Neuronal stem cell (in vitro differentiated cells): ENCODE data around the gene ZNF470. TPM values are rescaled to one million over a fixed set of nuclear protein-coding genes. Genes with fewer than 3 reads are reported as not detected.

Experiments
- DNase-seq: peaks from one replicate; pipeline ENCODE4 v3.0.0-alpha.2; 2013; ENCODE audit warnings: low spot score
- H2AFZ ChIP-seq: one replicate; pipeline ENCODE4 v1.6.1; 2013; ENCODE audit warnings: mild to moderate bottlenecking, low read length, inconsistent platforms
- H2AK5ac ChIP-seq: 2 replicates; pipeline ENCODE4 v1.6.1; 2013; ENCODE audit warnings: low read depth, mild to moderate bottlenecking, inconsistent platforms, low read length, moderate library complexity, mixed read lengths
- H2BK120ac ChIP-seq: 2 replicates; pipeline ENCODE4 v1.6.1; 2013; ENCODE audit warnings: low read depth, mild to moderate bottlenecking, inconsistent platforms, low read length, moderate library complexity, mixed read lengths
- H2BK12ac ChIP-seq: one replicate; pipeline ENCODE4 v1.6.1; 2013; ENCODE audit warnings: low read length, inconsistent platforms
- H2BK15ac ChIP-seq: 2 replicates; pipeline ENCODE4 v1.6.1; 2013; ENCODE audit warnings: mild to moderate bottlenecking, low read length, inconsistent platforms, mixed read lengths
- H2BK5ac ChIP-seq: one replicate; pipeline ENCODE4 v1.6.1; 2013; ENCODE audit warnings: inconsistent platforms, mild to moderate bottlenecking, low read length, moderate library complexity
- H3K14ac ChIP-seq: one replicate; pipeline ENCODE4 v1.6.1; 2013; ENCODE audit warnings: low read length, inconsistent platforms
- H3K18ac ChIP-seq: 2 replicates; pipeline ENCODE4 v1.6.1; 2013; ENCODE audit warnings: low read length, inconsistent platforms
- H3K23ac ChIP-seq: 2 replicates; pipeline ENCODE4 v1.6.1; 2013; ENCODE audit warnings: low read depth, mild to moderate bottlenecking, mixed read lengths, low read length, inconsistent platforms; ENCODE audit not compliant: poor library complexity
- H3K27ac ChIP-seq: replicated peaks from 3 replicates; pipeline ENCODE4 v1.5.1; 2013; ENCODE audit warnings: low read length, inconsistent platforms
- H3K27me3 ChIP-seq, 3 experiments: 2 replicates each; pipeline ENCODE4 v1.6.1; 2013; ENCODE audit warnings: low read length in 3 of 3, mild to moderate bottlenecking in 2 of 3, inconsistent platforms in 1 of 3, low read depth in 1 of 3, mixed read lengths in 1 of 3, moderate library complexity in 1 of 3; ENCODE audit not compliant: control insufficient read depth in 3 of 3, insufficient read depth in 3 of 3
- H3K36me3 ChIP-seq, 2 donors: replicated peaks in 1 of 2; 2 replicates each; pipeline ENCODE4 v1.6.1; 2013; ENCODE audit warnings: low read length in 2 of 2; ENCODE audit not compliant: control insufficient read depth in 2 of 2, insufficient read depth in 2 of 2
- H3K4ac ChIP-seq: 2 replicates; pipeline ENCODE4 v1.6.1; 2013; ENCODE audit warnings: inconsistent platforms, mild to moderate bottlenecking, low read length, moderate library complexity
- H3K4me1 ChIP-seq, 2 donors: 1 replicate in 1 of 2; 2 replicates in 1 of 2; pipeline ENCODE4 v1.6.1; 2013; ENCODE audit warnings: low read length in 2 of 2, low read depth in 1 of 2; ENCODE audit not compliant: control insufficient read depth in 2 of 2, insufficient read depth in 1 of 2
- H3K4me2 ChIP-seq: one replicate; pipeline ENCODE4 v1.6.1; 2013; ENCODE audit warnings: mild to moderate bottlenecking, low read length, inconsistent platforms; ENCODE audit not compliant: insufficient read depth, poor library complexity, severe bottlenecking
- H3K4me3 ChIP-seq, 2 donors: 2 replicates each; pipeline ENCODE4 v1.5.1; 2013; ENCODE audit warnings: low read length in 2 of 2, mild to moderate bottlenecking in 2 of 2, inconsistent platforms in 1 of 2, moderate library complexity in 1 of 2
- H3K79me1 ChIP-seq: one replicate; pipeline ENCODE4 v1.6.1; 2013; ENCODE audit warnings: low read depth, mild to moderate bottlenecking, inconsistent platforms, low read length, moderate library complexity
- H3K9ac ChIP-seq: one replicate; pipeline ENCODE4 v1.6.1; 2013; ENCODE audit warnings: mild to moderate bottlenecking, low read depth, low read length, inconsistent platforms; ENCODE audit not compliant: poor library complexity
- H3K9me3 ChIP-seq, 2 donors: replicated peaks in 1 of 2; 2 replicates each; pipeline versions ENCODE3 to v1.6.1; 2013; ENCODE audit warnings: low read length in 2 of 2, mild to moderate bottlenecking in 2 of 2, inconsistent platforms in 1 of 2, low read depth in 1 of 2, mixed read lengths in 1 of 2, moderate library complexity in 1 of 2; ENCODE audit not compliant: control insufficient read depth in 2 of 2, insufficient read depth in 1 of 2
- H4K8ac ChIP-seq: one replicate; pipeline ENCODE4 v1.6.1; 2013; ENCODE audit warnings: low read depth, mild to moderate bottlenecking, inconsistent platforms, low read length, moderate library complexity
- H4K91ac ChIP-seq: one replicate; pipeline ENCODE4 v1.6.1; 2013; ENCODE audit warnings: low read length, low read depth, mild to moderate bottlenecking, inconsistent platforms; ENCODE audit not compliant: poor library complexity
- WGBS, 2 donors: extraction: QIAGEN DNeasy Blood & Tissue Kit; methylation state at CpG; one replicate each; pipeline ENCODE4 v1.1.7; 2013; ENCODE audit warnings: missing lambda C conversion rate in 2 of 2, mixed read lengths in 1 of 2; ENCODE audit not compliant: insufficient read length in 2 of 2, insufficient replicate concordance in 1 of 2; ENCODE audit errors: extremely low coverage in 2 of 2; 5-methylcytosine and 5-hydroxymethylcytosine counted together
- polyA plus RNA-seq, 2 experiments: library from polyadenylated mRNA; stranded (reverse); fragments of 200-250 nt; gene quantifications; one replicate each; pipeline ENCODE4 v1.2.3, GENCODE V29; 2013

The ZNF470 gene
- polyA plus RNA-seq (2013, experiment 1 of 2), result 5.6 TPM
- 5.8 TPM for polyA plus RNA-seq (2013, experiment 2 of 2)

- Histone ChIP-seq H3K36me3 (peaks cover 16 to 40% of the 10 kb centered on the region in 2 donors), H2BK120ac (peak within 1 kb of the TSS; percentile 19), H3K79me1 (no peaks in the 10 kb centered on the region), H2BK15ac (peak within 1 kb of the TSS; percentile 33), H4K91ac (no peak within 1 kb of the TSS), H4K8ac (no peak within 1 kb of the TSS), H2AK5ac (peak within 1 kb of the TSS; percentile 48), H3K23ac (peak within 1 kb of the TSS; percentile 86), H3K4me2 (peak within 1 kb of the TSS; percentile 95), H2BK12ac (no peak within 1 kb of the TSS), H2BK5ac (peak within 1 kb of the TSS; percentile 89), H3K9me3 (peaks cover 22 to 86% of the 10 kb centered on the region in 2 donors), H3K18ac (peak within 1 kb of the TSS; percentile 96), H3K27me3 (no peaks in the 10 kb centered on the region), H3K4me3 (peak within 1 kb of the TSS; percentile 80 to 92), H3K9ac (peak within 1 kb of the TSS; percentile 99), H3K4me1 (peaks cover 2 to 4% of the 10 kb centered on the region in 2 donors), H3K27ac (peak within 1 kb of the TSS; percentile 58), H3K4ac (no peak within 1 kb of the TSS), H2AFZ (peak within 1 kb of the TSS; percentile 100), H3K14ac (peak within 1 kb of the TSS; percentile 99)
- WGBS, 2 donors, result no CpG with 5 or more reads among the region's 66 CpGs
- DNase-seq, result peak; percentile 88
These were observed at the start of gene ZNF470 for GRCh38 chr19:56567274-56568120. ZNF470 (plus strand) TSS chr19:56567468; CDS start chr19:56570312, 2,844 bp downstream.

- Histone ChIP-seq H3K9me3 (peaks cover 33 to 58% of the 10 kb centered on the region in 2 donors), H3K23ac (no peak overlapping the region), H3K4me1 (no peaks in the 10 kb centered on the region), H2AFZ (no peak overlapping the region), H3K27ac (no peak overlapping the region), H3K79me1 (no peaks in the 10 kb centered on the region), H4K8ac (no peak overlapping the region), H3K36me3 (peaks cover 0 to 2% of the 10 kb centered on the region in 2 donors), H3K9ac (no peak overlapping the region), H3K18ac (no peak overlapping the region), H3K14ac (no peak overlapping the region), H2BK120ac (no peak overlapping the region), H3K4me3 (no peak overlapping the region), H3K27me3 (no peaks in the 10 kb centered on the region), H2BK5ac (no peak overlapping the region), H2AK5ac (no peak overlapping the region), H3K4ac (no peak overlapping the region), H2BK12ac (no peak overlapping the region), H2BK15ac (no peak overlapping the region), H3K4me2 (no peak overlapping the region), H4K91ac (no peak overlapping the region)
- WGBS, 2 donors, result no CpG with 5 or more reads among the region's 4 CpGs
- no peak for DNase-seq
These were observed 41.9 kb upstream of the ZNF470 start for GRCh38 chr19:56525214-56525860.

GRCh38 chr19:56537442-56537841 is 29.8 kb upstream of the ZNF470 start:
- H2BK5ac ChIP-seq, result no peak overlapping the region
- H3K18ac ChIP-seq, result no peak overlapping the region
- no peaks in the 10 kb centered on the region for H3K79me1 ChIP-seq
- peaks cover 27 to 66% of the 10 kb centered on the region in 2 donors for H3K9me3 ChIP-seq
- no peaks in the 10 kb centered on the region for H3K27me3 ChIP-seq
- no peak overlapping the region for H2BK120ac ChIP-seq
- no peak overlapping the region for H3K23ac ChIP-seq
- DNase-seq, result no peak
- H3K36me3 ChIP-seq, result peaks cover 8 to 24% of the 10 kb centered on the region in 2 donors
- no peak overlapping the region for H3K4ac ChIP-seq
- WGBS, 2 donors, result no CpG with 5 or more reads among the region's 3 CpGs
- H4K91ac ChIP-seq, result no peak overlapping the region
- no peak overlapping the region for H2BK12ac ChIP-seq
- no peak overlapping the region for H3K27ac ChIP-seq
- peak overlapping the region; percentile 31 for H4K8ac ChIP-seq
- H3K4me3 ChIP-seq, result peak overlapping the region in 1 of 2 donors; percentile 90
- H2AK5ac ChIP-seq, result no peak overlapping the region
- no peak overlapping the region for H3K9ac ChIP-seq
- peaks cover 0 to 5% of the 10 kb centered on the region in 2 donors for H3K4me1 ChIP-seq
- H2AFZ ChIP-seq, result peak overlapping the region; percentile 100
- H2BK15ac ChIP-seq, result no peak overlapping the region
- H3K4me2 ChIP-seq, result no peak overlapping the region
- H3K14ac ChIP-seq, result no peak overlapping the region
